Endothelial cell of umbilical vein (primary cell): ENCODE results near the gene ZSWIM5. TPM values are rescaled to one million over a fixed set of nuclear protein-coding genes. Genes with fewer than 3 reads are reported as not detected.

Experiments used
- BruUV-seq: library from RNA; stranded (reverse); fragments of 400-500 nt; replicated peaks from 2 replicates; lab custom pipeline; 2021; lab: Mats Ljungman, UMichigan
- CTCF ChIA-PET: fragments of 300-600, 350-600 bp; sonication (Branson Sonifier 250); formaldehyde crosslinking; loops from one replicate; lab custom pipeline; 2021; ENCODE audit warnings: antibody characterized with exemption, inconsistent platforms; lab: Charles Lee
- POLR2A ChIA-PET: fragments of 300-600, 350-600 bp; sonication (Branson Sonifier 250); formaldehyde crosslinking; loops from one replicate; lab custom pipeline; 2021; ENCODE audit warnings: antibody characterized with exemption, inconsistent platforms; lab: Charles Lee
- DNase-seq: peaks from one replicate; pipeline ENCODE4 v3.0.0-alpha.2; 2011; ENCODE audit warnings: low read depth, low spot score
- FAIRE-seq: peaks from 2 replicates; lab custom pipeline; 2011; peaks lifted over from hg19 to GRCh38; lab: Jason Lieb, UNC
- H2AFZ ChIP-seq: 2 replicates; pipeline ENCODE4 v1.6.0; 2012; ENCODE audit warnings: low read depth, low read length, control low read depth, inconsistent platforms
- H3K27ac ChIP-seq: 2 replicates; pipeline ENCODE4 v1.5.1; 2011; ENCODE audit warnings: low read depth, mild to moderate bottlenecking, control low read depth, low read length, moderate library complexity; ENCODE audit not compliant: insufficient read depth
- H3K27me3 ChIP-seq, 2 experiments: 2 replicates each; pipeline versions ENCODE4 v1.6.0 to v1.6.1; 2011; ENCODE audit warnings: low read length in 2 of 2, mixed read lengths in 1 of 2; ENCODE audit not compliant: control insufficient read depth in 2 of 2, insufficient read depth in 2 of 2
- H3K36me3 ChIP-seq, 2 experiments: 2 replicates in 1 of 2; 3 replicates in 1 of 2; pipeline ENCODE4 v1.5.1; 2011; ENCODE audit warnings: low read length in 2 of 2, mild to moderate bottlenecking in 1 of 2, moderate library complexity in 1 of 2; ENCODE audit not compliant: control insufficient read depth in 2 of 2, insufficient read depth in 2 of 2; ENCODE audit errors: extremely low read depth in 1 of 2
- H3K4me1 ChIP-seq: 3 replicates; pipeline ENCODE4 v1.5.1; 2011; ENCODE audit warnings: mild to moderate bottlenecking, low read length; ENCODE audit not compliant: control insufficient read depth, insufficient read depth; ENCODE audit errors: extremely low read depth
- H3K4me2 ChIP-seq: 2 replicates; pipeline ENCODE4 v1.6.1; 2011; ENCODE audit warnings: low read length, control low read depth, mixed read lengths; ENCODE audit not compliant: insufficient read depth
- H3K4me3 ChIP-seq, 3 experiments: fragments of 200-600 bp in 1 of 3; sonication (generic), shearing (Covaris generic) in 1 of 3; replicated peaks in 1 of 3; 2 replicates each; pipeline ENCODE4 v1.5.1; 2011 to 2016; ENCODE audit warnings: control low read depth in 3 of 3, low read length in 3 of 3, mild to moderate bottlenecking in 2 of 3, inconsistent platforms in 1 of 3, low read depth in 1 of 3, moderate library complexity in 1 of 3; ENCODE audit not compliant: insufficient read depth in 1 of 3
- H3K79me2 ChIP-seq: 2 replicates; pipeline ENCODE4 v1.6.0; 2012; ENCODE audit warnings: low read length, inconsistent platforms; ENCODE audit not compliant: control insufficient read depth, insufficient read depth
- H3K9ac ChIP-seq: replicated peaks from 2 replicates; pipeline ENCODE3; 2011; ENCODE audit warnings: low read length, control low read depth; ENCODE audit not compliant: insufficient read depth; ENCODE audit errors: extremely low read depth
- H3K9me1 ChIP-seq: replicated peaks from 3 replicates; pipeline ENCODE4 v1.6.0; 2011; ENCODE audit warnings: mild to moderate bottlenecking, low read length; ENCODE audit not compliant: control insufficient read depth, insufficient read depth; ENCODE audit errors: extremely low read depth
- H3K9me3 ChIP-seq: replicated peaks from 2 replicates; pipeline ENCODE4 v1.5.1; 2012; ENCODE audit warnings: low read length, inconsistent platforms; ENCODE audit not compliant: control insufficient read depth, insufficient read depth
- H4K20me1 ChIP-seq: replicated peaks from 2 replicates; pipeline ENCODE3; 2011; ENCODE audit warnings: mild to moderate bottlenecking, low read length; ENCODE audit not compliant: control insufficient read depth, insufficient read depth; ENCODE audit errors: extremely low read depth
- EZH2 ChIP-seq: IDR thresholded peaks from 2 replicates; pipeline ENCODE4 v1.6.1; 2012; ENCODE audit warnings: borderline replicate concordance, low read depth, mild to moderate bottlenecking, moderate library complexity, low read length, inconsistent platforms; ENCODE audit not compliant: severe bottlenecking
- FOS ChIP-seq: IDR thresholded peaks from 2 replicates; pipeline ENCODE4 v1.6.1; 2011; ENCODE audit warnings: mild to moderate bottlenecking, low read length, moderate library complexity, borderline replicate concordance; ENCODE audit not compliant: insufficient read depth
- GATA2 ChIP-seq: IDR thresholded peaks from 2 replicates; pipeline ENCODE4 v1.7.0; 2011; ENCODE audit warnings: low read depth, mild to moderate bottlenecking, moderate library complexity, mixed read lengths, low read length; ENCODE audit not compliant: insufficient read length, insufficient read depth
- JUN ChIP-seq: IDR thresholded peaks from 2 replicates; pipeline ENCODE4 v1.6.1; 2011; ENCODE audit warnings: borderline replicate concordance, low read depth; ENCODE audit not compliant: insufficient read length, insufficient read depth
- MYC ChIP-seq: IDR thresholded peaks from one replicate; pipeline ENCODE4 v1.6.1; 2011; ENCODE audit warnings: mild to moderate bottlenecking, low read depth, low read length
- POLR2A ChIP-seq: IDR thresholded peaks from 2 replicates; pipeline ENCODE4 v1.6.1; 2012; ENCODE audit warnings: low read depth, mild to moderate bottlenecking, control low read depth, low read length
- POLR2AphosphoS5 ChIP-seq: IDR thresholded peaks from 2 replicates; pipeline ENCODE4 v1.6.1; 2012; ENCODE audit warnings: low read depth, mild to moderate bottlenecking, control low read depth, low read length, moderate library complexity; ENCODE audit not compliant: insufficient read depth
- dilution Hi-C: fragments of 300-500 bp; cut with MboI; formaldehyde crosslinking; loops from one replicate; pipeline ENCODE4 v1.15.0; 2019; ENCODE audit warnings: low sequenced_read_pairs; ENCODE audit not compliant: extremely low pct_ligation_motif_present
- intact Hi-C: fragments of 100-400 bp; cut with micrococcal nuclease; formaldehyde crosslinking; loops from one replicate; pipeline ENCODE4 v1.10.0; 2022
- polyA plus RNA-seq, 4 experiments: library from polyadenylated mRNA; depleted of rRNA in 3 of 4; stranded (reverse) in 3 of 4; unstranded in 1 of 4; fragments of >200 nt; gene quantifications; 2 replicates each; pipeline versions ENCODE4 v1.2.1 to v1.2.3, GENCODE V29; 2011 to 2012; ENCODE audit warnings: missing spikeins in 1 of 4
- total RNA-seq: library from RNA; stranded (reverse); gene quantifications from 2 replicates; pipeline ENCODE4 v1.2.3, GENCODE V29; 2021
- TF ChIP-seq, protein P1 (sequence below), 2 donors: IDR thresholded peaks; 1 replicate in 1 of 2; 2 replicates in 1 of 2; pipeline ENCODE4 v1.5.1; 2011; ENCODE audit warnings: low read length in 2 of 2, mild to moderate bottlenecking in 2 of 2, moderate library complexity in 2 of 2, control low read depth in 1 of 2, inconsistent platforms in 1 of 2, low read depth in 1 of 2; ENCODE audit not compliant: insufficient read depth in 1 of 2; ENCODE audit errors: extremely low read depth in 1 of 2
- TF ChIP-seq, protein P2 (sequence below): IDR thresholded peaks from 2 replicates; pipeline ENCODE4 v1.6.1; 2011; ENCODE audit not compliant: insufficient read depth, insufficient read length

Gene ZSWIM5
- total and polyA plus RNA-seq, 2 donors (not counting 3 experiments of a cell fraction or from before 2014, with no cell fraction given): 1.6 to 4.3 TPM

DNA sequence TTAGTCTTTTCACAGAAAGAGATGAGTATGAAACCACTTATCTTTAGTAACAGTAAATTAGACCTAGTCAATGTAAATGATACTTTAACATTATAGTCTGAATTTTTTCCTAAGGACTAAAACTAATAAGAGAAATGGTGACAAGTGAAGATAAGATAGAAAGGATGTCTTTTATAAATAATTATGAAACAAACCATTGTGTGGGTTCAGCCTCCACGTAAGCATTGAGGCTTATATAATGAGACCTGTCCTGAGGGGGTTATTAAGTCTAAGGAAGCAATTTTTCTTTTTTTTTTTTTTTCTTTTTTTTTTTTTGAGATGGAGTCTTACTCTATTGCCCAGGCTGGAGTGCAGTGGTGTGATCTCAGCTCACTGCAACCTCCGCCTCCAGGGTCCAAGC lies 138.6 kb downstream of the ZSWIM5 start:
- ChIA-PET POLR2A (no interaction called here), CTCF (no interaction called here)
- no peak for FAIRE-seq
- Histone ChIP-seq H3K4me3 (no peak overlapping the region), H3K36me3 (no peaks in the 10 kb centered on the region), H3K9me3 (no peaks in the 10 kb centered on the region), H3K4me1 (no peaks in the 10 kb centered on the region), H4K20me1 (no peaks in the 10 kb centered on the region), H3K27ac (no peak overlapping the region), H3K79me2 (no peaks in the 10 kb centered on the region), H3K4me2 (no peak overlapping the region), H3K9ac (no peak overlapping the region), H3K9me1 (no peaks in the 10 kb centered on the region), H2AFZ (no peak overlapping the region), H3K27me3 (peaks cover 0 to 3% of the 10 kb centered on the region in 2 experiments)
- no peak for DNase-seq
- no TSS peak for BruUV-seq
- intact Hi-C loops: loop anchor here (5.0 kb wide), 1 partner anchor 44 kb away; no protein-coding TSS in a partner anchor
- TF ChIP-seq JUN: no peak
- TF ChIP-seq FOS: no peak
- TF ChIP-seq POLR2A: no peak
- no peak for TF ChIP-seq MYC
- TF ChIP-seq, protein P1, sequence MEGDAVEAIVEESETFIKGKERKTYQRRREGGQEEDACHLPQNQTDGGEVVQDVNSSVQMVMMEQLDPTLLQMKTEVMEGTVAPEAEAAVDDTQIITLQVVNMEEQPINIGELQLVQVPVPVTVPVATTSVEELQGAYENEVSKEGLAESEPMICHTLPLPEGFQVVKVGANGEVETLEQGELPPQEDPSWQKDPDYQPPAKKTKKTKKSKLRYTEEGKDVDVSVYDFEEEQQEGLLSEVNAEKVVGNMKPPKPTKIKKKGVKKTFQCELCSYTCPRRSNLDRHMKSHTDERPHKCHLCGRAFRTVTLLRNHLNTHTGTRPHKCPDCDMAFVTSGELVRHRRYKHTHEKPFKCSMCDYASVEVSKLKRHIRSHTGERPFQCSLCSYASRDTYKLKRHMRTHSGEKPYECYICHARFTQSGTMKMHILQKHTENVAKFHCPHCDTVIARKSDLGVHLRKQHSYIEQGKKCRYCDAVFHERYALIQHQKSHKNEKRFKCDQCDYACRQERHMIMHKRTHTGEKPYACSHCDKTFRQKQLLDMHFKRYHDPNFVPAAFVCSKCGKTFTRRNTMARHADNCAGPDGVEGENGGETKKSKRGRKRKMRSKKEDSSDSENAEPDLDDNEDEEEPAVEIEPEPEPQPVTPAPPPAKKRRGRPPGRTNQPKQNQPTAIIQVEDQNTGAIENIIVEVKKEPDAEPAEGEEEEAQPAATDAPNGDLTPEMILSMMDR (IDR thresholded peaks at IDR 0.05; ENCODE audit: extremely low read depth in 1 of 2, insufficient read depth in 1 of 2, low read depth in 1 of 2, low read length in 2 of 2): no peak
- TF ChIP-seq EZH2: no peak
- no peak for TF ChIP-seq GATA2
- TF ChIP-seq, protein P2, sequence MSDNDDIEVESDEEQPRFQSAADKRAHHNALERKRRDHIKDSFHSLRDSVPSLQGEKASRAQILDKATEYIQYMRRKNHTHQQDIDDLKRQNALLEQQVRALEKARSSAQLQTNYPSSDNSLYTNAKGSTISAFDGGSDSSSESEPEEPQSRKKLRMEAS: no peak
- TF ChIP-seq POLR2AphosphoS5: no peak
- dilution Hi-C loops: no loop called here
